GM12872 (cell line): ENCODE data around the gene SKP1.

Experiments used
- CTCF ChIP-seq: IDR thresholded peaks from 3 replicates; pipeline ENCODE4 v1.5.1; 2011; ENCODE audit warnings: low read depth, mild to moderate bottlenecking, low read length, moderate library complexity; ENCODE audit not compliant: insufficient read depth

Gene SKP1

GRCh38 chr5:134207696-134208095, 30.9 kb upstream of the SKP1 start:
- TF ChIP-seq CTCF: no peak

GRCh38 chr5:134206627-134207160, 29.9 kb upstream of the SKP1 start:
- TF ChIP-seq CTCF: no peak

GRCh38 chr5:134204575-134204974, 27.8 kb upstream of the SKP1 start:
- no peak for TF ChIP-seq CTCF

- TF ChIP-seq CTCF: no peak
Observed at GRCh38 chr5:134203630-134204029, 26.9 kb upstream of the SKP1 start.

GRCh38 chr5:134195666-134196065, 18.9 kb upstream of the SKP1 start:
- TF ChIP-seq CTCF: no peak

- no peak for TF ChIP-seq CTCF
Observed at GRCh38 chr5:134189031-134189430, 12.3 kb upstream of the SKP1 start.

- no peak for TF ChIP-seq CTCF
Observed at GRCh38 chr5:134188092-134188491, 11.3 kb upstream of the SKP1 start.
